GM21717 (cell line): Measurements from ENCODE around the gene COL1A1.

Source experiments
- ATAC-seq: cut with Tn5 transposase; IDR thresholded peaks from one replicate; pipeline ENCODE4 v1.9.1; 2021; ENCODE audit warnings: mild to moderate bottlenecking, moderate library complexity; ENCODE audit not compliant: unreplicated experiment

Gene COL1A1

GRCh38 chr17:50174444-50174843, 27.0 kb downstream of the COL1A1 start:
- ATAC-seq: no peak

DNA sequence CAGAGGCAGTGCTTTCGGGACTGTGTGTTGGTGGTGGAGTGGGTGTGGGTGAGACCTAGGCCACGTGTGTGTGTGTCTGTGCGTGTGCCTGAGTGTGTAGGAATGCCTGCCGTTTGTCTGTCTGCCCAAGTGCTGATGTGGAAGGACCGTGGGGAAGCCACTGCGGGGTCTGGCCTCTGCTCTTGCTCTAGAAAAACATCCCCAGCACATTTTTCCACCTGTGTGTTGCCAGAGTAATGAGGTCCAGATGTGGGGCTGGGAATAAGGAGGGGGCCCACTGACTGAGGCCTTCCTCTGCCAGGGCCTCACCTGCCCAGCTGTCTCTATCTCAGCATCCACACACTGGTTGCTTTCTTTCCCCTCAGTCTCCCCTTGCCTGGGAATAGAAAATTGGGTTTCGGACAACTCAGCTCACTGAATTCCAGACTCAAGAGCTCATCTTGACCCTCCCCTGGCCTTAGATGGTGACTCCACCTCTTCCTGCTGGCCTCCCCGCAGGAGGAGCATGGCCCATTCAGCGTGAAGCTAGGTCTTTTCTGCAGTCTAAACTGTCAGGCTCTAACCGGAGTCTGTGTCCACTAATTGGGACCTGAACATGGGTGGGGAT, 28.0 kb downstream of the COL1A1 start:
- no peak for ATAC-seq

DNA sequence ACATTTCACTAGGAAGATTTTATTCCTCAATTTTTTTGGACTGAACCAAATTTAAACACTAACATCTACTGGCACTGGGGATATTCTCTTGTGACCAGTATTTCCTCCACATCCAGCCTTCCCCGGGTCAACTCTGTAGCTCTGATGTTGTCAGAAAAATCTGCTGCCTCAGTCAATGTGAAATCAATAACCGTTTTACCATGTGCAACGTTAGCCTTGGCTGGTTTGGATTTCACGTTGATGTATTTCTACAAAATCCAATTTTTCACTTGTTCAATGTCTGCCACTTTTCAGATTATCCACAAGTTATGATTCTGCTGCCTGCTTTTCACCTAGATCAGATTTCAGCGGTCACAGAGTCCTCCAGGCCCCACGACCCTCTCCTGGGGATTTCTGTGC, 28.5 kb downstream of the COL1A1 start:
- ATAC-seq: no peak

- ATAC-seq: no peak
These were observed 29.3 kb downstream of the COL1A1 start for GRCh38 chr17:50172130-50172529.

DNA sequence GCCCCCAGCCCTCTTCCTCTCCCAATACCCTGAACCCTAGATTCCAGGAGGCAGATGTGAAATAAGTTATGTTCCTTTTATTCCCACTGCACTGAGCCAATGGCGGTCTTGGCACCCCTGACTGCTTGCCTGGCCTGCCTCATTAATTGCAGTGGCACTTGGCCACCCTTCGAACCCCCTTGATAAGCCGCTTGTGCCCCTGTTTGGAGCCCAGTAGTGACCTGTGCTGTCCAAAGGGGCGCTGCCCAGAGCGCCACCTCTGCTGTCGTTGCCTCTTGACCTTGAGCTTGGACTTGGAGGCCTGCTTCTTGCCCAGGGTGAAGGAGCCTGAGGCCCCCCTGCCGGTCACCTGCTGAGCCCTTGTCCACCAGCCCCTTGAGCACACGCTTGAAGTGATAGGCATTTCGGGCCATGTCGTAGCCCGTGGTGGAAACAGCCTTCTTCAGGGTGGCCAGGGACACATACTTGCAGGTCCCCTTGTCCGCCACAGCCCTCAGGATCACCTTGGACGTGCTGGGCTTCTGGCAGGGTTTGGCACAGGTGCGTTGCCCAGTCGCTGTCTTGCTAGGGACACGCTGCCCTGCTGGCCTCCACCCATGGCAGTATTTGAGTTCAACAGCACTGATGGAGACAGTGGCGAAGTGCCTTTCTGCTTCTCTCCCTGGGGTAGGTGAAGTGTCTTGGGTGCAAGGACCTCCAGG, 29.9 kb downstream of the COL1A1 start:
- ATAC-seq: no peak

DNA sequence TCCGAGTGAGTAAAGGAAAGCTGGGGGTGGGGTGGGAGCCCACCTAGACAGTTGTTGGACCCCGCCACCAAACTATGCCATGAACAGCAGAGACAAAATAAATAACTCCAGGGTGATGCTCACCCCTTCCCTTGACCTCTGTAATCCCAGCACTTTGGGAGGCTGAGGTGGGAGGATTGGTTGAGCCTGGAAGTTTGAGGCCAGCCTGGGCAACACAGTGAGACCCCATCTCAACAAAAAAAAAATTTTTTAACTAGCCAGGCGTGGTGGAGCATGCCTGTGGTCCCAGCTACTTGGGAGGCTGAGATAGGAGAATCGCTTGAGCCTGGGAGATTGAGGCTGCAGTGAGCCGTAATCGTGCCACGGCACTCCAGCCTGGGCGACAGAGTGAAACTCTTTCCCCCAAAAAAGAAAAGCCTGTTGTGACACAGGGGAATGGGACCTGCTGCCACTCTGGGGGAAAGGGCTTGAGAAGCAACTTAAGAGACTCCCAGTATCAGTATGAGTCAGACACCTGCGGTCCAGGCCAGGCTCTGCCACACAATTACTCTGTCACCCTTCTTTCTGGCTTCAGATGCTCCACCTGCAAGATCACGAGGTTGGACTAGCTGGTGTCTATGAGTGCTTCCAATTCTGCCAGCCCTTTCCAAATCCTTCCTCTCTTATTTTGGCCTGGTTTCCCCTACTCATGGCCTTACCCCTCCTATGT, 30.6 kb downstream of the COL1A1 start:
- ATAC-seq: no peak

GRCh38 chr17:50169881-50170459, 31.5 kb downstream of the COL1A1 start:
- ATAC-seq: no peak

DNA sequence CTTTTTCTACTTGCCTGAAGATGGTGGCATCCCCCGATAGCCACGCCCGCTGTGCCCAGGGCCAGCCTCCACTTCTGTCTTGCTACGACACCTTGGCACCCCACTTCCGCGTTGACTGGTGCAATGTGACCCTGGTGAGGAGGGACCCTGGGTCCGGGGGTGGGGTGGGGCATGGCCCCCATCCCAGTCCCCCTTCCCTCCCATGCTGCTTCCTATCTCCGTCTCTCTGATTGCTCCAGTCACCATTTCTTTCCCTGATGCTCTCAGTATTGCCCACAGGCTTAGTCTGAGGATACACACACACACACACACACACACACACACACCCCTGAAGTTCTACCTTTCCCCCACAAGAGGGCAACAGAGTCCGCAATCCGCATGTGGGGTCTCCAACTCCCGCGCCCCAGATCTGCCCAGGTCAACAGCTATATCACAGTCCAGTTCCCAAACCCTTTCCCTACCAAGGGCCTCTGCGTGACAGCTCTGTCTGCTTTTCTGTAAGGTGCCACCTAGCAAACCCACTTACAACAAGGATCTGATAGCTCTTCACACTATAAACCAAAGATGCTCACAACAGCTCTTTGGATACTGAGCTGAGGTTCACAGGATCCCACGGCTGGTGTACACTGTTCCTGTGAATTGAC, 32.2 kb downstream of the COL1A1 start:
- ATAC-seq: no peak

DNA sequence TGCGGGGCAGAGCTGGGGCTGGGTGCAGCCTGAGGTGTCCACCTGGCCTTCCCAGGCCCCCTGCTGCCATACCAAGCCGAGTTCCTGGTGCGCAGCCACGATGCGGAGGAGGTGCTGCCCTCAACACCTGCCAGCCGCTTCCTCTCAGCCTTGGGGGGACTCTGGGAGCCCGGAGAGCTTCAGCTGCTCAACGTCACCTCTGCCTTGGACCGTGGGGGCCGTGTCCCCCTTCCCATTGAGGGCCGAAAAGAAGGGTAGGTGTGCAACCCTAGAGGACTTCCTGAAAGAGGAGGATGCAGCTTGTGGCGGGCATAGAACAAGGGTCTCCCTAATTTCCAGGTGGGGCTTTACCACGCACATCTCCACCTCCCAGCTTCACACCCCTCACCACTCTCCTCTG, 33.1 kb downstream of the COL1A1 start:
- no peak for ATAC-seq

DNA sequence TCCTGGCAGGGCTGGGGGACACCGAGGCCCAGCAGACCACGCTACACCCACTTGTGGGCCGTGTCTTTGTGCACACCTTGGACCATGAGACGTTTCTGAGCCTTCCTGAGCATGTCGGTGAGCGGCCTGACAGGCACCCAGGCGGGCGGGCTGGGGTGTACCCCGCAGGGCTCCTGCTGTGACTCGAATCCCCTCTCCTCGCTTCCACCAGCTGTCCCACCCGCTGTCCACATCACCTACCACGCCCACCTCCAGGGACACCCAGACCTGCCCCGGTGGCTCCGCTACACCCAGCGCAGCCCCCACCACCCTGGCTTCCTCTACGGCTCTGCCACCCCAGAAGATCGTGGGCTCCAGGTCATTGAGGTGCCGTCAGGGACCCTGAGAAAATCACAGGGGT, 34.1 kb downstream of the COL1A1 start:
- ATAC-seq: no peak

DNA sequence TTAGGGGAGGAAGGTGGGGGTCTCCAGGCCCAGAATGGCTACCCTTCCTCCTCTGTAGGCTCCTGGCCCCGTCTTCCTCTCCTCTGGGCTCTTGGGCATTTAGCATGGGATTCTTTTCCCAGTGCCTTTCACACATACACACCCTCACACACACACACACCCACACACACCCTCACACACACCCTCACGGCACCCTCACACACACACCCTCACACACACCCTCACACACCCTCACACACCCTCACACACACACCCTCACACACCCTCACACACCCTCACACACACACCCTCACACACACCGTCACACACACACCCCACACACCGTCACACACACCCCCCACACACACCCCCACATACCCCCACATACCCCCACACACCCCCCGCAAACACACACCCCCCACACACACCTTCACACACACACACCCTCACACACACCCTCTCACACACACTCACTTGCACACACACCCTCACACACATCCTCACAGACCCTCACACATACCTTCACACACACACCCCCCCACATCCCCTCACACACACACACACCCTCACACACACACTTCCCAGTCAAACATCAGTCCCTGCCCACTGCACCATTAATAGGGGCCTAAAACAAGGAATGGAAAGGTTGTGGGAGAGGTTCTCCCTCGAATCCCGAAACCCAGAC, 34.8 kb downstream of the COL1A1 start:
- no peak for ATAC-seq

GRCh38 chr17:50165867-50166517, 35.4 kb downstream of the COL1A1 start, which contains the start of gene SGCA:
Gene SGCA (plus strand): TSS chr17:50166005. CDS start chr17:50166041, 36 bp downstream.
- no peak for ATAC-seq

GRCh38 chr17:50165466-50165865, 36.0 kb downstream of the COL1A1 start:
- no peak for ATAC-seq

DNA sequence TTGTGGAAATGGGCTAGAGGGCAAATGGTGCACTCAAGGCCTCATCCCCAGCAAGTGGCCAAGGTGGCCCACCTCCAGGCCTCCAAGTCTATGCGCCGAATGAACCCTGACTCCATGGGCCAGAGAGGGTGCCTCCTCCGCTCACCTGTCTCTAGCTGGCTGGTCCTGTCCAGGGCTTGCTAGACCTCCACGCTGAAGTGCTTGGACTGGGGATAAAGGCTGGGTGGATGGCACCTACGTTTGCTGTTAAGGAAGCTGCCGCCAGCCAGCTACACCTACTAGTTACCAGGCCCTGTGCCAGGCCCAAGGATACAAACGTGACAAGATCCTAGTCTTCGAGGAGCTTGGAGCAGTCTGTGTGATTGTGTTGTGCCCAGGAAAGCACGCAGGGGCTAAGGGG, 36.4 kb downstream of the COL1A1 start:
- ATAC-seq: no peak

DNA sequence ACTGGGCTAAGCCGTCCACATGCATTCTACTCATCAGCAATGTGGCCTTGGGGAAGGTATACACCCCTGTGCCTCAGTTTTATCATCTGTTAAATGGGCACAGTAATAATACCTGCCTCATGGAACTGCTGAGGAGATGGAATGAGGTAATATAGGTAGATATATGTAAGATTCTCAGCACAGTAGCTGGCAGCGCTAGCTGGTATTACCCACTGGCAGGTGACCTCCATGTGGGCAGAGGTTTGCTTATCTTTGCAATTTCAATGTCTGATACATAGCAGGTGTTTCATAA, 36.8 kb downstream of the COL1A1 start:
- no peak for ATAC-seq

- ATAC-seq: no peak
These were observed 37.4 kb downstream of the COL1A1 start for GRCh38 chr17:50163843-50164696.

DNA sequence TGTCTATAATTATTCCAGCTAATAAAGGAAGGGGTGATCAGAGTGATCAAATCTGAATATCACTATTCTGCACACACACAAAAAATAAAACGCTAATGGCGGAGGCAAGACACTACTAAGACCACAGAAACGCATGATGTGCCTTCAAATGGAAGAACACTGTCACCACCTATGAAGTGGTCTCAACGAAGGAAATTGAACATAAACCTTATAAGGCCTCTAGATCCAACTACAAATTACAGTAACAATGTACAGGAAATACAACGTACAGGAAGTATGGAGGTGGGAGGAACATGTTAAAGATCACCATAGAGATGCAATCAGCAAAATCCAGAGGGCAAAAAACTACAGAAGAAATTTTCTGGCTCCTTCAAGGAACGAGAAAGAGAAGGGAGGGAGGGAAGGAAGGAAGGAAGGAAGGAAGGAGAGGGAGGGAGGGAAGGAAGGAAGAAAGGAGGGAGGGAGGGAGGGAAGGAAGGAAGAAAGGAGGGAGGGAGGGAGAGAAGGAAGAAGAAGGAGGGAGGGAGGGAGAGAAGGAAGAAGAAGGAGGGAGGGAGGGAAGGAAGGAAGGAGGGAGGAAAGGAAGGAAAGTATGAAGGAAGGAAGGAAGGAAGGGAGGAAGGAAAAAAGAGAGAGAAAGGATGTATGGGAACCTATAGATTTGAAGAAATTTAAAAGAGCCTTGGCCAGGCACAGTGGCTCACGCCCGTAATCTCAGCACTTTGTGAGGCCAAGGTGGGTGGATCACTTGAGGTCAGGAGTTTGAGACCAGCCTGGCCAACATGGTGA, 38.8 kb downstream of the COL1A1 start:
- ATAC-seq: no peak

GRCh38 chr17:50161911-50162288, 39.5 kb downstream of the COL1A1 start:
- no peak for ATAC-seq
